ENCODE data around the gene SLC39A3.

SLC39A3 gene

DNA sequence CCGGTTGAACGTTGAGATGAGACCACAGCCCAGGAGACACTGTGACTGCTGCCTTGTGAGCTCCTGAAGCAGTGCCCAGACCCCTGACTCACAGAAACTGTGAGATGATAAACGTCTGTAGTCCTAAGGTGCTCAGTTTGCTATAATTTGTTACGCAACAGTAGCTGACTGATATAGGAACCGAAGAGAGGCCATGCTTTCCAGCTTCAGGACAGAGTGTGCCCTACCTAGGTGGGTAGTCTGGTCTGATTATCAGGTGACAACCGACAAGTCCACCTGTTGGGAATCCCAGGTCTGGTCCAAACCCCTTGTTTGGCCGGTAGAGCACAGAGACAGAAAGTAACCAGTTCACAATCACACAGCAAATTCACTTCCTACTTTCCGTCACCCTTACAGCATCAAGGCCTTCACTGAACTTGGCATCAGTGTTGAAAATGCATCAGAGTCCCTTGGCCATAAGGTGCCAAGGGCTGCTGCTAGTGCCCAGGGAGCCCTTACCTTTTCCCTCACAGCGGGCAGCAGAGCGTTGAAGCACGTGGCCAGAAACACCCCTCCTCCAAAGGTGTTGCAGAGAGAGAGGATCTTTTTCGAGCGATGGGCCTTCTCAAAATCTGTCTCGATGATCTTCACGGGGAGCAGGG is 3.1 kb downstream of the SLC39A3 start:
- TF ChIP-seq, protein P1, sequence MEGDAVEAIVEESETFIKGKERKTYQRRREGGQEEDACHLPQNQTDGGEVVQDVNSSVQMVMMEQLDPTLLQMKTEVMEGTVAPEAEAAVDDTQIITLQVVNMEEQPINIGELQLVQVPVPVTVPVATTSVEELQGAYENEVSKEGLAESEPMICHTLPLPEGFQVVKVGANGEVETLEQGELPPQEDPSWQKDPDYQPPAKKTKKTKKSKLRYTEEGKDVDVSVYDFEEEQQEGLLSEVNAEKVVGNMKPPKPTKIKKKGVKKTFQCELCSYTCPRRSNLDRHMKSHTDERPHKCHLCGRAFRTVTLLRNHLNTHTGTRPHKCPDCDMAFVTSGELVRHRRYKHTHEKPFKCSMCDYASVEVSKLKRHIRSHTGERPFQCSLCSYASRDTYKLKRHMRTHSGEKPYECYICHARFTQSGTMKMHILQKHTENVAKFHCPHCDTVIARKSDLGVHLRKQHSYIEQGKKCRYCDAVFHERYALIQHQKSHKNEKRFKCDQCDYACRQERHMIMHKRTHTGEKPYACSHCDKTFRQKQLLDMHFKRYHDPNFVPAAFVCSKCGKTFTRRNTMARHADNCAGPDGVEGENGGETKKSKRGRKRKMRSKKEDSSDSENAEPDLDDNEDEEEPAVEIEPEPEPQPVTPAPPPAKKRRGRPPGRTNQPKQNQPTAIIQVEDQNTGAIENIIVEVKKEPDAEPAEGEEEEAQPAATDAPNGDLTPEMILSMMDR (IDR thresholded peaks at IDR 0.05; ENCODE audit: extremely low read depth, insufficient read depth, missing control alignments) = no peak
- DNase-seq (ENCODE audit: low spot score) = no peak
- in situ Hi-C loops (cut with MboI; ENCODE audit: low pct_unique_long_range_greater_than_20kb, low sequenced_read_pairs, unreplicated experiment) = no loop called here

DNA sequence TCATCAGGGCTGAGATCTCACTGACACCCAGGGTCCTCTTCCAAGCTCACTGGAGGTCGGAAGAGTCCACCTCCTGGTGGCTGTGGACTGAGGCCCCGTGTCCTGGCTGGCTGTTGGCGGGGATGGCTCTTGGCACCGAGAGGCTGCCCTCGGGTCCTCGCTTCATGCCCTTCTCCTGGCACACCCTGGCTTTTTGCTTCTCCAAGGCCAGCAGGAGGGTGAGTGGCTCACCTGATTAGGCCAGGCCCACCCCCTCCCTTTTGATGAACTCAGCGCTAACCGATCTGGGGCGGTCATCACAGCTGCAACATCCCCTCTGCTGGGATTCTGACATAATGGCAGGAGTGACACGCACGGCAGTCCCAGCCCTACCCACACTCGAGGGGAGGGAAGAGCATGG is 4.4 kb downstream of the SLC39A3 start:
- in situ Hi-C loops (cut with MboI; ENCODE audit: low pct_unique_long_range_greater_than_20kb, low sequenced_read_pairs, unreplicated experiment) = no loop called here
- DNase-seq (ENCODE audit: low spot score) = no peak
- TF ChIP-seq, protein P1 (IDR thresholded peaks at IDR 0.05; ENCODE audit: extremely low read depth, insufficient read depth, missing control alignments) = no peak

DNA sequence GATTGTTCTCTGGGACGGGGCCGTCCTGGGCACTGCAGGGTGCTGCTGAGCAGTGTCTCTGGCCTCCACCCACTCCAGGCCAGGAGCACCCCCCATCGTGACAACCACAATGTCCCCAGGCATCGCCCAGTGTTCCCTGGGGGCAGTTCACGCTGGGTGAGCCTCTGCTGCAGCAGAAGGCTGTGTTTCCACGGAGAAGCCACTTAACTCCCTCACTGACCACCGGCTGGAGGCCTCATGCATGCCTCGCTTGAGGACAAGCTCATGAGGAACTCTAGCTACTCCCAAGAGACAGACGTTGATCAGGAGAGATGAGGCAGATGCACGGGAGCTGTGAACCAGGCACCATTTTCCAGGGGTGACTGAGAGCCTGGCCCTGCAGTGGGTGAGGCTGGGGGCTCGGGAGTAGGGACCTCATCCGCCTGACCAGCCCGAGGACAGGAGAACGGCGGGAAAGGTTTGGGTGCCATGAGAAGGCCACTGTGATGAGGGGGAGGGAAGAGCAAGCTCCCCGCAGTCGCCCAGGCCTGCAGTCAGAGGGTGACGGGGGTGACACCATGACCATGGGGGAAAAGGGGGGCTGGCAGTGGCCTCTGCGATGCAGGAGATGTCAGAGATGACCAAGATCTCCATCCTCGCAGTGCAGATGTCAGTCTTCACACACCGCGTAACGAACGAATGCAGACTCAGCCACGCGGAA is 5.1 kb downstream of the SLC39A3 start:
- TF ChIP-seq, protein P1 (IDR thresholded peaks at IDR 0.05; ENCODE audit: extremely low read depth, insufficient read depth, missing control alignments) = no peak
- DNase-seq (ENCODE audit: low spot score) = no peak
- in situ Hi-C loops (cut with MboI; ENCODE audit: low pct_unique_long_range_greater_than_20kb, low sequenced_read_pairs, unreplicated experiment) = no loop called here

DNA sequence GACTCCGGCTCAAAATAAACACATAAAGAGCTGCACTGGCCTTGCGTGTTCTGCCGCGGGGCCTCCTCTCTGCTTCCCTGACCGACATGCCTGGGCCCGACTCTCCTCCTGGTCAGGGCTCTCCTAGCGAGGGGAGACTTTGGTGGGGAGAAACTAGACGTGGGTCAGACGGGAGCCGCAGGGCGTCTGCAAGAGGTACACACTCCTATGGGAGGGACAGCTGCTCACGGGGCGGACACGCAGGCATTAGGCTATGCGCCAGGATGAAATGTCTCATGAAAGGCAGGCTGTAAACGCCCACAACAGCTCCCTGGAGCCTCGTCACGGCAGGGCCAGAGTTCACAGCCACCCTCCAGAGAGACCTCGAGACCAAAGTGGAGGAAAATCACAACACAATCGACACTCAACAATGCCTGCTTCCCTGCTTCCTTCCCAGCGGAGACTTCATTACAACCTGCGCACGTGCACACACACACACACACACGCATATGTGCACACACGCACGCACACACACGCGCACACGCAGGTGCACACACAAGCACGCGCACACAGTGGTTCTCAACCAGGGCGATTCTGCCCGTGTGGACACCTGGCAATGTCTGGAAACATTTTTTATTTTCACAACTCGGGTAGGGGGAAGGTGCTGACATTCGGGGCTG is 5.8 kb downstream of the SLC39A3 start:
- TF ChIP-seq, protein P1 (IDR thresholded peaks at IDR 0.05; ENCODE audit: extremely low read depth, insufficient read depth, missing control alignments) = no peak
- DNase-seq (ENCODE audit: low spot score) = no peak
- in situ Hi-C loops (cut with MboI; ENCODE audit: low pct_unique_long_range_greater_than_20kb, low sequenced_read_pairs, unreplicated experiment) = no loop called here

DNA sequence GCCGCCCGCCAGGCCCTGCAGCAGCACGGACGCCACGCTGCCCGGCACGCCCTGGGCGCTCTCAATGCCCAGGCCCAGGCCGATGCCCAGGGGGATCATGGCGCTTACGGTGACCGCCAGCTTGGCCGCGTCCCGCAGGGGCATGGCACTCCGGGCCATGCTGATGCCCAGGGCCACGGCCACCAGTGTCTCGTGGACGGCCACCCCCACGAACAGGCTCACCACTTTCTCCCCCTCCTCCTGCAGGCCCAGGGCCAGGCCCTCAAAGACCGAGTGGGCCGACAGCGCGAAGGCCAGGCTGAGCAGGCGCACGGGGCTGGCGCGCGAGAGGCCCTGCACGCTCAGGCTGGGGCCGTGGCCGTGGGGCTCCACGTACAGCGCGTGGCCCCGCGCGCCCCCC is 6.9 kb downstream of the SLC39A3 start:
- TF ChIP-seq, protein P1 (IDR thresholded peaks at IDR 0.05; ENCODE audit: extremely low read depth, insufficient read depth, missing control alignments) = no peak
- no peak for DNase-seq (ENCODE audit: low spot score)
- in situ Hi-C loops (cut with MboI; ENCODE audit: low pct_unique_long_range_greater_than_20kb, low sequenced_read_pairs, unreplicated experiment) = no loop called here

DNA sequence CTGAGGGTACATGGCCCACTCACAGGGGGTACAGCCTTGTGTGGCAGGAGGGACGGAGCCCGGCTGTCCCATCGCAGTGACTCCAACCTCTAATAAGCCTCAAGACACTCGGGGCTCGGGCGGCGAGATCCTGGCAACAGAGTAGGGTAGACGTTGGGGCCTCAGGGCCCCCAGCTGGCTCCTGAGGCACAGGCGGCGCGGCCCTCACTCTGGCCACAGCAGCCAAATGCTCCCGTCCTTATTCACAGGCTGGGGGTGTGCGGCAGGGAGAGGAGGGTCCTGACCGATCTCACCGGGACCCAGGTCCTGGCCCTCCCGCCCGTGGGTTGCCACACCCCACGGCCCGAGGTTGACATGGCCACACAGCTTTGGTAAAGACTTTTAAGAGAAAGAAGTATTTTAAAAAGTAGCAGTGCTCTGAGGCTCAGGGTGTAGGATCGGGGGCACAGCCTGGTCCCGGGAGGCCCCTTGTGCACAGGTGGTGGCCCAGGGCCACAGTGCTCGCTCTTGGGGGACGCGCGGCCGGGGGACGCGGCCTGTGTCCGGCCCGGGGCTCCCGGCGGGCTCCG is 7.6 kb downstream of the SLC39A3 start:
- in situ Hi-C loops (cut with MboI; ENCODE audit: low pct_unique_long_range_greater_than_20kb, low sequenced_read_pairs, unreplicated experiment) = no loop called here

More for the DNA sequence above, 7.6 kb downstream of the SLC39A3 start:
- TF ChIP-seq, protein P1 (IDR thresholded peaks at IDR 0.05; ENCODE audit: extremely low read depth, insufficient read depth, missing control alignments) = no peak
- no peak for DNase-seq (ENCODE audit: low spot score)

Data from GM13977 (cell line).